Measurements from ENCODE around the gene TBC1D14.
"Not testable (repeated sequence)": the region's sequence is repeated elsewhere in the genome, so short reads cannot be mapped to it uniquely, and the experiment has no call there.

Gene TBC1D14

DNA sequence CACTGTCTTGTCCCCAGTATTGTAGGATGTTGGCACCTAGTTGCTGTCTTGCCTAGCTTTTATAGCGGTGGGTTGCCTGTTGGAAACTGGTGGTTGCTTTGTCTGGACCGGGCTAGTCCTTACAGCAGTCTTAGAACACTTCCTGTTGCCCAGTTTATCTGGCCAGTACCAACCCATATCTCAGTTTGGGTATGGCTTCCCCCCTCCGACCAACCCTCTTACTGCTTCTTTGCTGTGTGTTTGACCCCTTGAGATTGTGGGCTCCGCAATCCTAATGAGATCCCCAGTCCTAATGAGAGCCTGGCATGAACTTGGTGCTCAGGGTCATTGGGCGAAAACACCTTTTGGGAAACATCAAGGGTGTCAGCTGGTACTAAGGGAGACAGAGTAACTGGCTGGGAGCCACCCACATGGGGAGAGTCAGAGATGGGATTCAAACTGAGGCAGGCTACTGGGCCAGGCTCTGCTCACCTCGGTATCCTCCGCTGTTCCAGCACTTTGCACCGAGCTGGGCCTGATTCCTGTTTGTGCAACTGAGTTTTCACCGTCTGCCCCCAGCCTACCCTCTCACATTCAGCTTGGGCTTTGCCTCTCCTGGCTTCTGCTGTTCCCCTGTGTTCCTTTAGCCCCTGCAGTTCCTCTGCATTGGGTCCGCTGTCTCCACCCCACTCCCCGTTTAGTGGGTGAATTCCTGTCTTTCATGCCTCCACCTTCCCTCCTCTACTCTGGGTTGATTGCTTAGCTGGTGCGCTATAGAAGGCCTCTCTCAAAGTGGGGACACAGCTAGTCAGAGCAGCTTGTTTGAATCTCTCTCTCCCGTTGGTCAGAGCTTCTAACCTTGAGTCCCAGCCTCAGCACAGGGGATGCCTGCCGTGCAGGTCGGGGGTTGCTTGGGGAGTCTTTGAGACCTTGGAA, 1.6 kb downstream of the TBC1D14 start:
- no peak for DNase-seq

DNA sequence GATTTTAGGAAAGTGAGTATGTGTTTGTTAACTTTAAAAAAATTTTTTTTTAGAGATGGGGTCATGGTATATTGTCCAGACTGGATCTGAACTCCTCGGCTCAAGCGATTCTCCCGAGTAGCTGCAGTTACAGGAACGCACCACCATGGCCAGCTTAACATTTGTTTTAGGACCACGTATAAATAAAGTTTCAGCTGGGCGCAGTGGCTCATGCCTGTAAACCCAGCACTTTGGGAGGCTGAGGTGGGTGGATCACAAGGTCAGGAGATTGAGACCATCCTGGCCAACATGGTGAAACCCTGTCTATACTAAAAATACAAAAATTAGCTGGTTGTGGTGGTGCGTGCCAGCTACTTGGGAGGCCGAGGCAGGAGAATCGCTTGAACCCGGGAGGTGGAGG, 2.3 kb downstream of the TBC1D14 start:
- not testable (repeated sequence) for DNase-seq

DNA sequence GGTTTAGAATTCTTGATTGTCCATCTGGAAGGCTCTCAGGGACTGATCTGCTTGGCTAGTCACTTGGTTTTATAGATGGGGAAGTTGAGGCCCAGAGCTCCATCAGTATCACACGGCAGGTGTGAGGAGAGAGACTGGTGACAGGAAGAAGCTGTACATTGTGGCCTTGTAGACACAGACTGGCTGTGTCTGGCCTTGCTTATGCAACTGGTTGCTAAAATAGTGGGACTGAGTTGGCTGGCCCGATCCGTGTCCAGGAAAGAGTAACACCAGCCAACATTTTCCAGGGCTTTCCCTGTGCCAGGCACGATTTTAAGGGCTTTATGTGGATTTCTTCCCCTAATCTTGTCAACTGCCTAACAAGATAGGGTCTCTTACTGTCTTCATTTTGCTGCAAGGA, 2.8 kb downstream of the TBC1D14 start:
- DNase-seq = no peak

DNA sequence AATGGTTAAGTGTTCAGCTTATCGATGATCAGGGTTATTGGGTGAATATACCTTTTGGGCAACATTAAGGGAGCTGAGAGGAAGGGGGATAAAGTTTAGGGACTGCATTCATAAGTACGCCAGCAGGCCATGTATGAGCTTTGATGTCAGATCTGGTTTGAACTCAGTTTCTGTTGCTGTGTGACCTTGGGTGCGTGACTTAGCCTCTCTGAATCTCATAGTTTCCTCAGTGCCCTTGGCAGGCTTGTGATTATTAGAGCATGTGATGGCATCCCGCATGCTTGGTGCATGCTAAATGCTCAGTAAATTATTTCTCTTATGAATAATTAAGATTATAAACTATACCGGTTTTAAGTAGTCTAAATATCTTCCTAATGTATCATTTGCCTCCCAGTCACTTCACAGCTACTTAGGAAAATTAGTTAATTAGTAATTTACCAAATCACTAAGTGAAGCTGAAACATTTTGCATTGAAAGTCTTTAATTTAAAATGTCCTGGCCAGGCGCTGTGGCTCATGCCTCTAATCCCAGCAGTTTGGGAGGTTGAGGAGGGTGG, 3.8 kb downstream of the TBC1D14 start:
- no peak for DNase-seq

DNA sequence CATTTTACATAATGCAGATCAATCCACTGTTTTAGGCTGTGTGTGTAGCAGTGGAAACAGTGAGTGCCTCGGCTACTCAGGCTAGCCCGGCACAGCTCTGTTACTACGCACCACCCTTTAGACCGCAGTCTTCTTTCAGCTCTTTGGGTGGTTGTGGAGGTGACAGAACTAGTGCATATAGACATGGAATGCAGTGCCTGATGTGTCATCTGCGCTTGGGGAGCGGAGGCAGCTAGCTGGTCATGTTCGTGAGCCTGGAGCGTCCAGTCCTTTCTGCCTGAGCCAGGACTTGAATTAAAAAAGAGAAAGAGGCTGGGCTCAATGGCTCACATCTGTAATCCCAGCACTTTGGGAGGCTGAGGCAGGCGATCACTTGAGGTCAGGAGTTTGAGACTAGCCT, 4.8 kb downstream of the TBC1D14 start:
- DNase-seq = no peak

DNA sequence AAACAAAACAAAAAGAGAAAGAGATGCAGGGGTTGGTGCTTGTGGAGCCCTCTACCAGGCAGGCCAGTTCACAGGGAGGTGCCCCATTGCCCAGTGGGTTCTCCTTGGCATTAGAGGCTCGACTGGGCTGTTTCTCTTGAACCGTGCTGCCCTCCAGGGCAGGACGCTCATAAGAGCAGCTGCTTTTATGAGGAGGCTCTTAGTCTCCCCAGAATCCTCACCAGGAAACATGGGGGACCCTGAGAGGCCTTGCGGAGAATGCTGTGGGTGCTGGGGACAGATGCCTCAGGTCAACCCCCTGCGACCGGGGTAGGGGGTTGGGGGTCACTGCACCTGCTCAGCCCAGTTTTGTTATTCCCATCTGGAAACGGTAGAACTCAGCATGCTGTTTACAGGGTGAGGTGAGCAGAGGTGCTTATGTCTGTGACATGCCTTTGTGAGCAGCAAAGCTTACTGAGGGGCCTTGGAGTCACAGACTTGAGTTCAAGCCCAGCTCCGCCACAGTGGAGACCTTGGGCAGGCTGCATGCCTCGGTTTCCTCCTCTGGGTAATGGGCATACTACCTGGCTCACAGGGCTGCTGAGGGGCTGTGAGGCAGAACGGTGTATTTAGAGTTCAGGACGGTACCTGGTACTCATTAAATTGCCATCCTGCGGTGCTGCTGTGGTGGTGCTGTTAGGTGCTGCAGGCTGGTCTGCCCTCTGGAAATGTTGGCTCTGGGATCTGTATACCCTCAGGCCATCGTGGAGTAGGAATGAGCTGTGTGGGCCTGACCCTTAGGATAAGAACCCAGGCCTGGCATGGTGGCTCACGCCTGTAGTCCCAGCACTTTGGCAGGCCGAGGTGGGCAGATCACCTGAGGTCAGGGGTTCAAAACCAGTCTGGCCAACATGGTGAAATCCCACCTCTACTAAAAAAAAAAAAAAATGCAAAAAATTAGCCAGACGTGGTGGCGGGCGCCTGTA, 5.7 kb downstream of the TBC1D14 start:
- DNase-seq = no peak

DNA sequence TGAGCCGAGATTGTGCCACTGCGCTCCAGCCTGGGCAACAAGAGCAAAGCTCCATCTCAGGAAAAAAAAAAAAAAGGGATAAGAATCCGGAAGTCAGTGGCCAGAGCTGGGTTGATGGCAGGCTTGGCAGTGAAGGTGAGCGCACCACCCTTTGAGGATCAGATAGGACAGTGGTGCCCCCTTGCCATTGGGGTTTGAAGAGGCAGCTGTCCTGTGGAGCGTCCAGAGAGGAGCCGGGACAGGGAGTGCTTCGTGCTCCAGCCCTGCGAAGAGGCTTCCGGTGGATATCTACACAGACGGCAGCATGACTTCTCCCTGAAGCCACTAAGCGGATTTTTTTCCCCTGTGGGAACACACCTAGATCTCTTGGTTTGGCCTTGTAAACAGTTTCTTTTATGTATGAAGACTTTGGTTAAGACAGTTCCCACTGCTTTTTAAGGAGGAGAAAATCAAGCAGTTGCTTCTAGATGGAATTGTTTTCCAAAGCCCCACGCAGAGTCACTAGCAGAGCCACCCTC, 6.5 kb downstream of the TBC1D14 start:
- DNase-seq = no peak

DNA sequence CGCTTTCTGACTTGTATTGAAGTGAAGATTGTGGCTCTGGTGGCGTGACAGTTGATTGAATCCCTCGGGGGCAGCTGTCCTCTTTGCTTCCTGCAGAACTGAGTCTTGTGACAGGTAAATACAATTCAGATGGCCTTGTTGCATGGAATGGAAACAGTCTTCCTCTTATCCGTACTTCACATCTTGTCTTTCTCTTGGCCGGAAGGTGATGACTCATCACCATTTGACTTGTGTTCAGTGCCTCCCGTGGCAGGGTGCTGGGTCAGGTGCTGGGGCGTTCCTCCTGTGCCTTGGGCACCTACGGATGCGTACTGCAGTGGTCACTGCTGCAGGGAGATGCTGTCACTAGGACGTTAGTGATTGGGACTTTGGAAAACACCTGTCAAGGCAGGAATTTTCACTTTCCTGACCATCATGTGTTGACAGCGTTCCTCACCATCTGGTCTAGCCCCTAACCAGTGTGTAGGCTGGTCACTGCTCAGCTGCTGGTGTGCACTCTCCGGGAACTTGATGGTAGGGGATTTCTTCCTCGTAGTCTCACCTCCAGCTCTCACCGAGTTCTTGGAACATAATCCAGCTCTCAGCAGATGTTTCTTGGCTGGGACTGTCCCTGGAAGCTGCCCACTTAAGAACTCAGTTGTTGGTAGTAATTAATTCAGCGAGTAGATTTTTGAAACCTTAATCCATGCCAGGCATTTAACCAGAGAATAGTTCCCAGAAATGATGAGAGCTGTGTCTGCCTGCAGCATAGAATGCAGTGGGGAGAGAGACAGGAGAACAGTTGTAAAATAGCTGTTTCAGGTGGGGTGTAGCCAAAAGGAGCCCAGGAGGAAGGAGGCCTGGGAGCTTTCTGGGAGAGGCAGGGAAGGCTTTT, 7.2 kb downstream of the TBC1D14 start:
- DNase-seq = peak; percentile 64

DNA sequence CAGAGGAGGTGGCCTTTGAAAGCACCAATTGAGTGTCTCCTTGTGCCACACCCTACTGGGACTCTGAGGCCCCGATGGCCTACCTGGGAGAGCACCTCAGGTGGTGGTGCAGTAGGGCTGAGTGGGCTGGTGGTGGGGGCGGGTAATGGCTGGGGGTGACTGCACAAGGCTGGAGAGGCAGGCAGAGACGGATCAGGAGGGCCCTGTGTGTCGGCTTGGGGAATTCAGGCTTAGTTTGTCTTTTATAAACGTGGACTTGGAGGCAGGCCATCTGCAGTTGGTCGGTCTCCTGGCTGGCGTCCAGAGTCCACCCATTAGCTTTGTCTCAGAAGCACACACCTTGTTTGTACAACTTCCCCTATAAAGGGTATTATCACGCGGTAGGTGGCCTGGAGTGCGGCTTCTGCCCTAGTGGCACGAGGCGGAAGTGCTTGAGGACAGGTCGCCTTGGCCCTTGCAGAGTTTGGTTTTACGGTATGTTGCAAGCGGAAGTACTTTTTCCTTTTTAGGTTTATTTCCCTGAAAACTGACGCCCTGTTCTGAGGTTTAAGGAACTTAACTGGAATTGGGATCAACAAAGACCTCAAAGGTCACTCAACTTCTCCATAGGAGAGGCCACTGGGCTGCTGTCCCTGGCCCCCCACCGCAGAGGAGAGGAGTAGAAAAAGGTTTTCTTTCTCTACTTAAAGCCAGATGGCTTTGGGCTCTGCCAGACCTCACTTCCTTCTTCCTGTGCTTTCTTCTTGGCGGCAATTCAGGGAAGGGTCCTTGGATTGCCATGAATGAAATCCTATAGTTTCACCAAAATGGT, 8.0 kb downstream of the TBC1D14 start:
- DNase-seq = no peak

DNA sequence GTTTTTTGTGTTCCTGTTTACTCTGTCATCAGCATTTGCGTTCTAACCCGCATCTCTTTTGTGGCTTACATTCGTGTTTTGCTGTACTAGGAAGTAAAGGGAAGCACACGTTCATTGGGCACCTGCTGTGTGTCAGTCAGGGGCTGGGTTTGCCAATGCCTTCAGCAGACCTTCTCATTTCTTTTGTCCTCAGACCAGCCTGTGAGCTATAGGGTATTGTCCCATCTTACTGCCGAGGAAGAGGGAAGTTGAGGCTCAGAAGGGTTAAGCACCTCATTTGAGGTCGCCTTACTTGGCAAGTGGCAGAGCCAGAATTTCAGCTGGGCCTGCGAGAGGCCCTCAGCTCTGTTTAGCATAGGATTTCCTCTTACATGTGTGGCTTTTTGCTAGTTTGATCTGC, 8.7 kb downstream of the TBC1D14 start:
- peak; percentile 25 for DNase-seq

DNA sequence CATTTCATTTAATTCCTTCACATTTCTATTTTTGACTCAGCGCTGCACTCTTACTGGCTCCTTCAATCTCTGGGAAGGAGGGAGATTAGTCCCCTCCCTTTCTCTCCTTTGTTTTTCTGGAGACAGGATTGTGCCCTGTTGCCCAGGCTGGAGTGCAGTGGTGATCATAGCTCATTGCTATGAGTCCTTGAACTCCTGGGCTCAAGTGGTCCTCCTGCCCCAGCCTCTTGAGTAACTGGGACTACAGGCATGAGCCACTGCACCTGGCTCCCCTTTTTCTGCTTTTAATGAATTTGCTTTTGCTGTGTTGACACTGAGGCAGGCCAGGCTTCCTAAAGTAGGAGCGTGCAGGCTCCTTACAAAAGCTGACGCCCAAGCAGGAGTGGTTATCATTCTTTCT, 10.5 kb downstream of the TBC1D14 start:
- no peak for DNase-seq

DNA sequence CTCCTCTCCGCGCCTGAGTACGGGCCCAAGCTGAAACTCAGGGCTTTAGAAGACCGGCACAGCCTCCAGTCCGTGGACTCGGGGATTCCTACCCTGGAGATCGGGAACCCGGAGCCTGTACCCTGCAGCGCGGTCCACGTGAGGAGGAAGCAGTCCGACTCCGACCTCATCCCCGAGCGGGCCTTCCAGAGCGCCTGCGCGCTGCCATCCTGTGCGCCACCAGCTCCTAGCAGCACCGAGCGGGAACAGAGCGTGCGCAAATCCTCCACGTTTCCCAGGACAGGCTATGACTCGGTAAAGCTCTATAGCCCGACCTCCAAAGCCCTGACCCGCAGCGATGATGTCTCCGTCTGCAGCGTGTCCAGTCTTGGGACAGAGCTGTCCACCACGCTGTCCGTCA, 13.9 kb downstream of the TBC1D14 start:
- DNase-seq = no peak

DNA sequence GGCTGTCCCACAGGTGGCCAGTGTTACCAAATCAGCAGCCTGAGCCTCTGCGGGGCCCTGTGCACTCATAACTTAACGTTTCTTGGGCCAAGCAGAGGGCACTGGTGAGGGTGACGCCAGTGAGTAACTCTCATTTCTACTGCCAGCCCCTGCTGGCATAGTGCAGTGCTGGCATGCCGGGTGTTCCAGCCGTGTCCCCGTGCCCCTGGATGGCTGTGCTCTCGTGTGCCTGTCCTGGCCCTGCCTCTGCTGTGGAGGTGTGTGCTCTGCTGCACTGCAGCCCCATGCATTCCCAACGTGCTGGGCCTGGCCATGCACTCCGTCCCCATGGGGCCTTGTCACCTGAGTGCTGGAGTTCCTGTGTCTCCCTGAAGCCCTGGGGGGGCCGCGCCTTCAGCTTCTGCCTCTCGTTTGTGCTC, 14.7 kb downstream of the TBC1D14 start:
- DNase-seq = no peak

DNA sequence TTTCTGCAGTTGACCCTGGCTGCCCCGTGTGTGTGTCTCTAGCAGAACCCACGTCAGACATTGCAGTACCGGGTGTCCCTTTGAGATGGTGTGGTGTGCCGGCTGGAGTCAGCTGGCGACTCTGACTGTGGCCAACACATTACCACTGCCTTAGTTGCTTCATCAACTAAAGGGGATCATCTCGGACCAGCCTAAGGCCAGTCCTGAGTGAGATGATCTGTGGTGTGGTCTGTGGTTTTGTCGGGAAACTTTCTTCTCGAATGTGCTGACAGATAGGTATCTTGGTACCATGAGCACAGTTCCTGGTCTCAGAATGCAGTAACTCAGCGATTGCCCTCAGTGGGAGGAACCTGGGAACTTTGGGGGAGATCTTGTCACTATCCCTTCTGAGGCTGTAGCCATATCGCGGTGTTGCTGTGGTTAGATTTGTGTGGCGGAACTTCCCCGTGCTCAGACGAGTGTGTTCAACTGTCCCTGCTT, 15.8 kb downstream of the TBC1D14 start:
- DNase-seq = no peak

DNA sequence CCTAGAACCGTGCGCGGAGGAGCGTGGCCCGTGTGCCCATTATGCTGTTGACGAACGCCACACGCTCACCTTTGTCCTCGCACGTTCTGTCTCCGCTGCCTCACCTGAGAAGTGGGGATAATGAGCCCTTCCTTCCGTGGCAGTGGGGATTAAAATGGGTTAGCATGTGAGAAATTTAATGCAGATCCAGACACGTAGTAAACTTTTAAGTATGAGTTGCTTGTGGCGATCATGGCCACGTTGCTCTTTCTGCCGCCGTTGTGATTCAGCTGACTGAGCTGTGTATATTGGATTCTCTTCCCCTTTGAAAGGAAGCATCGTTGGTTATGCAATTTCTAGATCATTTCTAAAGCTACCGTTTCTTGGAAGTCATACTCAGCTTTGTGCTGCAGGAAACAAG, 16.5 kb downstream of the TBC1D14 start:
- no peak for DNase-seq

DNA sequence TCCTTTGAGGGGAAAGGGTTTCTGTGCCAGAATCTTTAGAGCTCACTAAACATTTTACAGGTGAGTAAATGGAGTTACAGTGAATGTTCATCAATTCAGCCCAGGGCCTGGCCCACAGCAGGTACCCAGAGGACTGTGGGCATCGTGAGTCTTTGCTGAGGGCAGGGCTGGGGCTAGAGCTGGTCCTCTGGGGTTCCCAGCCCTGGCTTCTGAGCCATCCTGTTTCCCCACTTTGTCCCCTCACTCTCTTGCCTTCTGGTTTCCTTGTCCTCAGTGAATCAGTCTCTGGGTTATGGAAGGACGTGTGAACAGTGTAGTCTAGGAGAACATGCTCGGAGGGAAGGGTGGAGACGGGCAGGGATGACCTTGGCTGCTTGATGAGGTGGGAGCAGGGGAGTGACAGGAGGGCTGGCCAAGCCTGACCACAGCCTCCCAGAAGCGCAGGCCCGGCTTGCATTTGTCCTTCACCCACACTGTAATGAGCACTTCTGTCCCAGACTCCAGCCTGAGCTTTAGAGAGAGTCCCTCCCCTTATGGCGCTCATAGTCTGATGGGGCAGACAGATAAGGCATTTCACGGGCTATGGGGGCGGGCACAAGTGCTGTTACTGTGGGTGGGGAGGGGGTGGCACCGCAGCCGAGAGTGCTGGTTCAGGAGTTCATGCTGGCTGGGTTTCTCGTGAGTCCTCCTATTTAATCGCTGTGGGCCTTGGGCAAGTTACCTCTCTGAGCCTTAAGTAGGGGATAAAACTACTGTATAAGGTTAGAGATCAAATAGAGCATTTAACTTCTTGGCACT, 17.3 kb downstream of the TBC1D14 start:
- DNase-seq = peak; percentile 63

DNA sequence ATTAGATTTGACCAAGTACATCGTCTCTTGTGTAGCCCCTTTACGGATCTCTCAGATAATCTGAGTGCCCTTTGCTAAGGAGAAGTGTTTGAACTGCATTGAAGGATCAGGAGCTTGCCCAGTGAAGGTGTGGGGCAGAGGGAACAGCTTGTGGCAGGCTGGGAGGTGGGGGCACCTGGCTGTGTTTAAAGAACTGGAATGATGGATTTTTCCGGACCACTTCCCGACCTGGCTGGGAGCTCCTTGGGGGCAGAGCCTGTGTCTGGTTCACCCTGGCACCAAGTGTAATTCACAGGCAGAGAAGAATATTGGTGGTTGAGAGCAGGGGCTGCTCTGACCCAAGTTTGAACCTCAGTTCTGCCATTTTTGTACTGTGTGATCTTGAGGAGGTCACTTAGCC, 18.5 kb downstream of the TBC1D14 start:
- no peak for DNase-seq

DNA sequence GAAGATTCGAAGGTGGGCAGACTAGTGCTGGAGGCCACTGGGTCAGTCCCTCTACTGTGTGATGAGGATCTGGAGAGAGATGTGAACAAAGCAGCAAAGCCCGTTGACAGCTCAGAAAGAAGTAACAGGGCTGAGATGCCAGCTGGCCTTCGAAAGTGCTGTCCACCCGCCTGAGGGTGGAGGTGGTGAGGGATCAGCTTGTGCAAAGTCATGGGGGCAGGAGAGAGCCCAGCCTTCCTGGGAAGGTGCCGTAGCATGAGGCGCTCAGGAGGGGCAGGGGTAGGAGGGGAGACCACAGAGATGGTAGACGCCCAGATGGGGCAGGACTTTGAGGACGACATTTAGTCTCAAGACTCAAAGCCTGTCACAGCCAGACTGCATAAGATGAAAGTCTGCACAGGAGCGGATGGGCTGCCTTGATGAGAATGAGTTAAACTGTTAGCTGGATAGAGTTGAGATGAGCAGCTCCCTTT, 19.7 kb downstream of the TBC1D14 start:
- DNase-seq = no peak

DNA sequence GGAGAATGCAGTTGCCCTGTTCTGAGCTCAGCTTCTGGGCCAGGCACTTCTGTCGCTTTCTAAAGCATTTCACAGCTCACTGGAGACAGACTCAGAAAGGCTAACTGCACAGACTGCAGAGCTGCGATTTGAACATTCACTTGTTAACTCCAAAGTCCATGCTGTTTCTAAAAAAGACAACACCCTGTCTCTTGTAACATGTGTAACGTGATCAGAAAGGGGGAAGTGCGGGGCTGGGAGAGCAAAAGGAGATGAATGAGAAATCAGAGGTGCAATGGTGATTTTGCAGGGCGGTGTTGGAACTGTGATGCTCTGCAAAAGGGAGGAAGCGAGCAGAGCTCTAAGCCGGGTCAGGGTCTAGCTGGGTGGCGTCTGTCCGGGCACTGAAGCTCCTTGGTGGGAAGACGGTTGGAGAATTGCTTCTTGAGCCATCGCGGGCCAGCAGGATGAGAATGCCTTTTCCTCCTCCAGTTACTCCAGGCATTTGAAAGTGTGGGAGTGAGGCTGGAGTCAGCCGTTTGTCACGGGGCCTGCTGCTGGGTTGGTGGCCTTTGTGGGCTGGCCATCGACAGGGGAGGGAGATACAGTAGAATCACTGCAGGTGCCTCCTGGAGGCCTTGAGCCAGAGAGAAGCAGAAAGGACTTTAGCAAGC, 20.3 kb downstream of the TBC1D14 start:
- no peak for DNase-seq

DNA sequence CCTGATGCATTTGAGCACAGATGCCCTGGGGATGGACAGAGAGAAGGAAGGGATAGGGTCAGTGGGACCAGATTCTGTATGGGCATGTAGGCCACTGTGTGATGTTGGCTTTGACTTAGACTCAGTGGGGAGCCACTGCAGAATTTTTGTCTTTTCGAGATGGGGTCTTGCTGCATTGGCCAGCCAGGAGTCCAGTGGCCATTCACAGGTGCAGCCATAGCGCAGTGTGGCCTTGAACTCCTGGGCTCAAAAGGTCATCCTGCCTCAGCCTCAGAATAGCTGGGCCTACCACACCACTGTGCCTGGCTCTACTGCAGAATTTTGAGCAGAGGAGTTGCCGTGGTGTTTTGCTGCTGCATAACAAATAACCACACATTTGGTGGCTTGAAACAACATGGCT, 22.8 kb downstream of the TBC1D14 start:
- no peak for DNase-seq

All from activated effector memory CD4-positive, alpha-beta T cell treated with Interleukin-2 at 50 U/mL for 16 hours (primary cell).